ENCODE data around the gene L3MBTL2. TPM values are rescaled to one million over a fixed set of nuclear protein-coding genes. Genes with fewer than 3 reads are reported as not detected.

L3MBTL2 gene
- total and polyA plus RNA-seq, 2 of the 13 experiments (the other 11 are each of a cell fraction or from before 2014, with no cell fraction given): 13.8 to 33.7 TPM

DNA sequence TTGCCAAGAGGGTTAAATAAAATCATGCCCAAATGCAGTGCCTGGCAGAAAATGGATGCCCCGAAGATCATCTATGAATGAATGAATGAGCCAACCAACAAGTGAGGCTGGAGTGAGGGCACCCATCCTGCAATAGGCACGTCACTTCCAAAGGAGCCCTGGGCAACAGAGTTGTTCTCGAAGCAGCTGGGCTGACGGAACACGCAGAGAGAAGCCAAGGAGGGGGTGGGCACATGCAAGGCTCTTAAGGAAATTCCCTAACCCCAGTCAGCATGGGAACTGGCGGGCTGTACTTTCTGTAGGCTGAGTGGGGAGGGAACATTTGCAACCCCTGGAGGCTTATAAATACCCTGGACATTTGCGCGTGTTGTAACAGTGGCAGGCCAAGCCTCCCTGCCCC, 47.3 kb downstream of the L3MBTL2 start:
- Histone ChIP-seq H3K27ac (ENCODE audit: extremely low read length, insufficient read depth, low read length) (no peak overlapping the region), H3K9ac (ENCODE audit: insufficient read depth, low read depth, low read length) (no peak overlapping the region), H4K20me1 (ENCODE audit: insufficient read depth, low read length) (no peaks in the 10 kb centered on the region), H3K4me1 (ENCODE audit: insufficient read depth, low read length) (no peaks in the 10 kb centered on the region), H3K79me2 (ENCODE audit: insufficient read depth, low read length) (no peaks in the 10 kb centered on the region), H3K27me3 (ENCODE audit: control insufficient read depth in 1 of 2, insufficient read depth in 2 of 2, low read length in 2 of 2) (no peaks in the 10 kb centered on the region), H3K36me3 (replicated peaks in 1 of 2; ENCODE audit: control insufficient read depth in 1 of 2, insufficient read depth in 2 of 2, low read length in 2 of 2) (peaks cover 51 to 85% of the 10 kb centered on the region in 2 experiments), H3K4me3 (replicated peaks in 1 of 3; ENCODE audit: insufficient read depth in 1 of 3, low read depth in 2 of 3, low read length in 3 of 3) (no peak overlapping the region), H3K4me2 (ENCODE audit: low read depth, low read length) (no peak overlapping the region), H2AFZ (ENCODE audit: low read length) (no peak overlapping the region), H3K9me3 (ENCODE audit: low read length) (no peaks in the 10 kb centered on the region)
- FAIRE-seq (no peak), DNase-seq (ENCODE audit: low spot score) (no peak), ATAC-seq (no peak)
- intact Hi-C loops (cut with micrococcal nuclease; ENCODE audit: unreplicated experiment): no loop called here
- no TSS peak for BruUV-seq (replicated peaks)
- POLR2A ChIA-PET: no interaction called here
- in situ Hi-C loops (cut with HindIII; ENCODE audit: extremely low pct_ligation_motif_present, low pct_unique_long_range_greater_than_20kb): no loop called here
- CTCF ChIA-PET (ENCODE audit: low intra/inter-chr PET ratio, low total read pairs): no interaction called here
- WGBS (ENCODE audit: low lambda C conversion rate): 90% methylated on average over 6 of the region's 8 CpGs
- TF ChIP-seq SPEN (CRISPR knock-in tag; IDR thresholded peaks at IDR 0.05; ENCODE audit: low read depth) (no peak), HOMEZ (CRISPR knock-in tag; IDR thresholded peaks at IDR 0.05; ENCODE audit: low read depth) (no peak), ZBTB33 (CRISPR knock-in tag; IDR thresholded peaks at IDR 0.05) (no peak), ZNF333 (CRISPR knock-in tag; IDR thresholded peaks at IDR 0.05; ENCODE audit: borderline replicate concordance) (no peak), ZNF737 (CRISPR knock-in tag; IDR thresholded peaks at IDR 0.05; ENCODE audit: borderline replicate concordance) (no peak), SOX5 (CRISPR knock-in tag; IDR thresholded peaks at IDR 0.05; ENCODE audit: borderline replicate concordance) (no peak), ZUFSP (CRISPR knock-in tag; IDR thresholded peaks at IDR 0.05; ENCODE audit: borderline replicate concordance) (no peak), SMYD3 (CRISPR knock-in tag; IDR thresholded peaks at IDR 0.05) (no peak), CC2D1A (CRISPR knock-in tag; IDR thresholded peaks at IDR 0.05) (no peak), ZSCAN29 (CRISPR knock-in tag; conservative IDR thresholded peaks at IDR 0.05) (no peak), ZFP41 (CRISPR knock-in tag; IDR thresholded peaks at IDR 0.05; ENCODE audit: borderline replicate concordance) (no peak), ZNF788 (CRISPR knock-in tag; IDR thresholded peaks at IDR 0.05; ENCODE audit: borderline replicate concordance) (no peak), GFI1 (CRISPR knock-in tag; IDR thresholded peaks at IDR 0.05; ENCODE audit: borderline replicate concordance) (no peak), NFIC (IDR thresholded peaks at IDR 0.05; ENCODE audit: low read length) (no peak), RARA (CRISPR knock-in tag; IDR thresholded peaks at IDR 0.05) (no peak), ZNF773 (CRISPR knock-in tag; IDR thresholded peaks at IDR 0.05; ENCODE audit: borderline replicate concordance) (no peak), ZFP62 (CRISPR knock-in tag; IDR thresholded peaks at IDR 0.05) (no peak)
- TF ChIP-seq, protein P1, sequence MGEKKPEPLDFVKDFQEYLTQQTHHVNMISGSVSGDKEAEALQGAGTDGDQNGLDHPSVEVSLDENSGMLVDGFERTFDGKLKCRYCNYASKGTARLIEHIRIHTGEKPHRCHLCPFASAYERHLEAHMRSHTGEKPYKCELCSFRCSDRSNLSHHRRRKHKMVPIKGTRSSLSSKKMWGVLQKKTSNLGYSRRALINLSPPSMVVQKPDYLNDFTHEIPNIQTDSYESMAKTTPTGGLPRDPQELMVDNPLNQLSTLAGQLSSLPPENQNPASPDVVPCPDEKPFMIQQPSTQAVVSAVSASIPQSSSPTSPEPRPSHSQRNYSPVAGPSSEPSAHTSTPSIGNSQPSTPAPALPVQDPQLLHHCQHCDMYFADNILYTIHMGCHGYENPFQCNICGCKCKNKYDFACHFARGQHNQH (CRISPR knock-in tag; IDR thresholded peaks at IDR 0.05): no peak
- TF ChIP-seq, protein P2, sequence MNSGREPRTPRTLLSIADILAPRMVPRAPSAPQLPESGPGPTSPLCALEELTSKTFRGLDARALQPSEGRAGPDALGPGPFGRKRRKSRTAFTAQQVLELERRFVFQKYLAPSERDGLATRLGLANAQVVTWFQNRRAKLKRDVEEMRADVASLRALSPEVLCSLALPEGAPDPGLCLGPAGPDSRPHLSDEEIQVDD (CRISPR knock-in tag; IDR thresholded peaks at IDR 0.05; ENCODE audit: borderline replicate concordance): no peak
